A549 (cell line): ENCODE results near the gene TMED8.

Experiments used
- CBX8 ChIP-seq: fragments of 200-600 bp; sonication (generic); IDR thresholded peaks from 2 replicates; pipeline ENCODE4 v1.6.1; 2016
- CTCF ChIP-seq: fragments of >200 bp; sonication (Bioruptor Twin); formaldehyde crosslinking; IDR thresholded peaks from 3 replicates; pipeline ENCODE4 v1.5.1; 2016
- FOSB ChIP-seq: fragments of 250-450 bp; sonication (Bioruptor Pico); IDR thresholded peaks from 2 replicates; pipeline ENCODE4 v1.5.0; 2020; ENCODE audit warnings: mild to moderate bottlenecking, moderate library complexity
- GATA3 ChIP-seq: IDR thresholded peaks from 2 replicates; pipeline ENCODE4 v1.6.1; 2012; ENCODE audit warnings: borderline replicate concordance
- HMGXB4 ChIP-seq: fragments of 250-450 bp; sonication (Bioruptor Pico); IDR thresholded peaks from 2 replicates; pipeline ENCODE4 v1.5.0; 2021; ENCODE audit warnings: mild to moderate bottlenecking, moderate library complexity, borderline replicate concordance
- KDM1A ChIP-seq: fragments of 200-600 bp; sonication (generic); IDR thresholded peaks from 2 replicates; pipeline ENCODE4 v1.6.1; 2016; ENCODE audit warnings: low read depth, mild to moderate bottlenecking
- KDM5A ChIP-seq: fragments of 200-600 bp; sonication (generic); IDR thresholded peaks from 2 replicates; pipeline ENCODE4 v1.6.1; 2016; ENCODE audit warnings: antibody characterized with exemption, mild to moderate bottlenecking
- MAFK ChIP-seq: fragments of 450-650 bp; IDR thresholded peaks from 2 replicates; pipeline ENCODE4 v1.6.1; 2014; ENCODE audit not compliant: partially characterized antibody
- MAX ChIP-seq: IDR thresholded peaks from 2 replicates; pipeline ENCODE4 v1.6.1; 2012
- NPAS2 ChIP-seq: fragments of 250-450 bp; sonication (Bioruptor Pico); IDR thresholded peaks from 2 replicates; pipeline ENCODE4 v1.8.0; 2022; ENCODE audit warnings: mild to moderate bottlenecking, moderate library complexity, borderline replicate concordance
- POLR2A ChIP-seq: IDR thresholded peaks from 2 replicates; pipeline ENCODE4 v1.6.1; 2012; ENCODE audit warnings: mild to moderate bottlenecking, low read length
- RAD21 ChIP-seq, 2 experiments: fragments of >200 bp in 1 of 2; sonication (Bioruptor Twin) in 1 of 2; formaldehyde crosslinking in 1 of 2; IDR thresholded peaks in 1 of 2; conservative IDR thresholded peaks in 1 of 2; 2 replicates in 1 of 2; 3 replicates in 1 of 2; pipeline ENCODE4 v1.6.1; 2012 to 2018; ENCODE audit warnings: inconsistent platforms in 1 of 2
- RNF2 ChIP-seq: fragments of 200-600 bp; sonication (generic); IDR thresholded peaks from 2 replicates; pipeline ENCODE4 v1.6.1; 2016; ENCODE audit warnings: low read depth, mild to moderate bottlenecking, antibody characterized with exemption, moderate library complexity, borderline replicate concordance

GRCh38 chr14:77424862-77425261 is 48.0 kb upstream of the TMED8 start:
- TF ChIP-seq CTCF, result no peak
- no peak for TF ChIP-seq KDM1A
- TF ChIP-seq POLR2A, result no peak
- TF ChIP-seq HMGXB4, result no peak
- TF ChIP-seq MAFK, result no peak
- TF ChIP-seq MAX, result no peak
- TF ChIP-seq CBX8, result no peak
- no peak for TF ChIP-seq RNF2
- TF ChIP-seq RAD21 (conservative IDR thresholded peaks at IDR 0.05 in 1 of 2, IDR thresholded peaks at IDR 0.05 in 1 of 2), result no peak
- no peak for TF ChIP-seq FOSB
- TF ChIP-seq KDM5A, result no peak
- no peak for TF ChIP-seq GATA3
- TF ChIP-seq NPAS2 (CRISPR knock-in tag), result no peak
